ENCODE data around the gene TET1. TPM values are rescaled to one million over a fixed set of nuclear protein-coding genes. Genes with fewer than 3 reads are reported as not detected.
"Not testable (repeated sequence)": the region's sequence is repeated elsewhere in the genome, so short reads cannot be mapped to it uniquely, and the experiment has no call there.

Gene TET1
- total RNA-seq, 1 donor from 2014 or later = 2.1 TPM

DNA sequence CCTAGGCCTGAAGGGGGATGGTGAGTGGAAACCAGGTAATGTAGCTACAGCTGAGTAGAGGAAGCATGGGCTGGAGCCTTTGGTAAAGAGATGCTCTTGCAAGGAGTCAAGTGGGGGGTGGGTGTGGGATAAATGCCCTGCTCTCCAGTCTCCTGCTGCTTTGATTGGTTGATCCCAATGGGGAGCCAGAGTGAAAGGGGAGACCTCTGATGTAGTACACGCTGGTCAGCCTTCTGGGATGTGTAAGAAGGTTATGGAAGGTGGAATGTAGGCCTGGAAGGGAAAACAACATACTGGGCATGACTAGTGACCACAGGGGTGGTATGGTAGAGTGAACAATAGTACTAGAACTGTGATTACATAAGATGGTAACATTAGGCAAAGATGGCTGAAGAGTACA, 44.3 kb downstream of the TET1 start:
- Histone ChIP-seq H3K4me1 (peaks cover 15% of the 10 kb centered on the region), H3K27me3 (no peaks in the 10 kb centered on the region), H3K27ac (no peak overlapping the region), H3K9me3 (no peaks in the 10 kb centered on the region), H3K4me3 (no peak overlapping the region), H3K36me3 (no peaks in the 10 kb centered on the region)
- DNase-seq = no peak
- intact Hi-C loops (cut with DNase I) = no loop called here
- TF ChIP-seq, protein P1, sequence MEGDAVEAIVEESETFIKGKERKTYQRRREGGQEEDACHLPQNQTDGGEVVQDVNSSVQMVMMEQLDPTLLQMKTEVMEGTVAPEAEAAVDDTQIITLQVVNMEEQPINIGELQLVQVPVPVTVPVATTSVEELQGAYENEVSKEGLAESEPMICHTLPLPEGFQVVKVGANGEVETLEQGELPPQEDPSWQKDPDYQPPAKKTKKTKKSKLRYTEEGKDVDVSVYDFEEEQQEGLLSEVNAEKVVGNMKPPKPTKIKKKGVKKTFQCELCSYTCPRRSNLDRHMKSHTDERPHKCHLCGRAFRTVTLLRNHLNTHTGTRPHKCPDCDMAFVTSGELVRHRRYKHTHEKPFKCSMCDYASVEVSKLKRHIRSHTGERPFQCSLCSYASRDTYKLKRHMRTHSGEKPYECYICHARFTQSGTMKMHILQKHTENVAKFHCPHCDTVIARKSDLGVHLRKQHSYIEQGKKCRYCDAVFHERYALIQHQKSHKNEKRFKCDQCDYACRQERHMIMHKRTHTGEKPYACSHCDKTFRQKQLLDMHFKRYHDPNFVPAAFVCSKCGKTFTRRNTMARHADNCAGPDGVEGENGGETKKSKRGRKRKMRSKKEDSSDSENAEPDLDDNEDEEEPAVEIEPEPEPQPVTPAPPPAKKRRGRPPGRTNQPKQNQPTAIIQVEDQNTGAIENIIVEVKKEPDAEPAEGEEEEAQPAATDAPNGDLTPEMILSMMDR (IDR thresholded peaks at IDR 0.05) = no peak
- ATAC-seq = no peak

DNA sequence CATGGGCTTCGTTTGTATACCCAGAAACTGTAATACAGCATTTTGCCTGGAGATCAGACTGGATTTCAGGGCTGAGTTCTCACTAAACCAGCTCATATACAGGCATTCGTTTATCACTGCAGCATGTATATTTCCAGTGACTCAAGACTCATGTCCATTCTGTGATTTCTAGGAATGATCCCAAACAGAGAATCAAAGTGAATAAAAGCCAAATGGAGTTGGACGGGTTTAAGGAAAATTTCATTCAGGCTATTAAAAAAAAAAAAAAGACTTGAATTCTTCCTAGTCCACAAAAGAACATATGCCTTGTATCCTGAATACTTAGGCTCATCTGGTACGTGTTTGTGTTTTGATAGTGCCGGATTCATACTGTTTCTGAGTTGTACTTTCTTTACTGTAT, 46.8 kb downstream of the TET1 start:
- Histone ChIP-seq H3K27me3 (no peaks in the 10 kb centered on the region), H3K9me3 (no peaks in the 10 kb centered on the region), H3K4me3 (no peak overlapping the region), H3K36me3 (no peaks in the 10 kb centered on the region), H3K4me1 (no peaks in the 10 kb centered on the region), H3K27ac (no peak overlapping the region)
- DNase-seq (no peak), ATAC-seq (no peak)
- TF ChIP-seq, protein P1 (IDR thresholded peaks at IDR 0.05) = no peak
- intact Hi-C loops (cut with DNase I) = no loop called here

DNA sequence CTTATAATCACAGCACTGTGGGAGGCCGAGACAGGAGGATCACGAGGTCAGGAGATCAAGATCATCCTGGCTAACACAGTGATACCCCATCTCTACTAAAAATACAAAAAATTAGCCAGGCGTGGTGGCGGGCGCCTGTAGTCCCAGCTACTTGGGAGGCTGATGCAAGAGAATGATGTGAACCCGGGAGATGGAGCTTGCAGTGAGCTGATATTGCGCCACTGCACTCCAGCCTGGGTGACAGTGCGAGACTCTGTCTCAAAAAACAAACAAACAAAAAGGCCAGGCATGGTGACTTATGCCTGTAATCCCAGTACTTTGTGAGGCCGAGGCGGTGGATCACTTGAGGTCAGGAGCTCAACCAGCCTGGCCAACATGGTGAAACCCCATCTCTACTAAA, 49.9 kb downstream of the TET1 start:
- H3K4me1 ChIP-seq; ATAC-seq; H3K27ac ChIP-seq; H3K36me3 ChIP-seq; intact Hi-C loops (cut with DNase I); H3K9me3 ChIP-seq; H3K4me3 ChIP-seq; DNase-seq; H3K27me3 ChIP-seq: not testable (repeated sequence)

DNA sequence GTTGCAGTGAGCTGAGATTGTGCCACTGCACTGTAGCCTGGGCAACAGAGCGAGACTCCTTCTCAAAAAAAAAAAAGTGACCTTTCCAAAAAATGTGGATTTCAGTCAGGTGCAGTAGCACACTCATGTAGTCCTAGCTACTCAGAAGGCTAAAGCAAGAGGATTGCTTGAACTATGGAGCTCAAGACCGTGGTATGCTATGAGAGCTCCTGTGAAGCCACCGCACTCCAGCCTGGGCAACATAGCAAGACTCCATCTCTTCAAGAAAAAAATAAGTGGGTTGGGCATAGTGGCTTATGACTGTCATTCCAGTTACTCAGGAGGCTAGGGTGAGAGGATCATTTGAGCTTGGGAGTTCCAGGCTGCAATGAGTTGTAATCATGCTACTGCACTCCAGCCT, 51.1 kb downstream of the TET1 start:
- Histone ChIP-seq H3K27ac (no peak overlapping the region), H3K36me3 (no peaks in the 10 kb centered on the region), H3K4me1 (no peaks in the 10 kb centered on the region), H3K4me3 (no peak overlapping the region), H3K9me3 (no peaks in the 10 kb centered on the region), H3K27me3 (no peaks in the 10 kb centered on the region)
- ATAC-seq (no peak), DNase-seq (no peak)
- TF ChIP-seq, protein P1 (IDR thresholded peaks at IDR 0.05) = no peak
- intact Hi-C loops (cut with DNase I) = no loop called here

DNA sequence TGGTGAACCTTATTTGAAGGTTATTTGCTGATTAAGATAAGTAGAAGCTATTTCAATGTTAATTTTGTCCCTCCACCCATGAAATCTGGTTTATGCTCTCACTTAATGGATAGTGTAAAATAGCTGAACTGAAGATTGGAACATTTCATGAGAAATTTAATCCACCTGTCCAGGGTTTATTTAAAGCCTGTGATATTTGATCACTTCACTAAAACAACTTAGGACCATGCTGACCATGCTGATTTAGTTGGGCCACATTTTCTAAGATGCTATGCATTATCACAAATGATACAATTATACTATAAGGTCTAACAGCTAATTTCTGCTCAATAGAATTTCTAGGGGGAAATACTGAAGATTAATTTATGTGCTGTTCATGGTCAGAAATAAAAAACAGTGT, 53.8 kb downstream of the TET1 start:
- H3K4me3 ChIP-seq; intact Hi-C loops (cut with DNase I); H3K36me3 ChIP-seq; H3K27ac ChIP-seq; ATAC-seq; H3K4me1 ChIP-seq; DNase-seq; H3K9me3 ChIP-seq; H3K27me3 ChIP-seq: not testable (repeated sequence)

DNA sequence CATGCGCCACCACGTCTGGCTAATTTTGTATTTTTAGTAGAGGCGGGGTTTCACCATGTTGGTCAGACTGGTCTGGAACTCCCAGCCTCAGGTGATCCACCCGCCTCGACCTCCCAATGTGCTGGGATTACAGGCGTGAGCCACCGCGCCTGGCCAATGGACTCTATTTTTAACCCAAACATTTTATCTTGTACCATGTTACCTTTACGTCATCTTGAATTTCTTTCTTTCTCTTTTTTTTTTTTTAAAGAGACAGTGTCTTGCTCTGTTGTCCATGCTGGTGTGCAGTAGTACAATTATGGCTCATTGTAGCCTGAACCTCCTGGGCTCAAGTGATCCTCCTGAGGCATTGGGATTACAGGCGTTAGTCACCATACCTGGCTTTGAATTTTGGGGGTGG, 57.6 kb downstream of the TET1 start:
- H3K27me3 ChIP-seq; H3K4me1 ChIP-seq; H3K36me3 ChIP-seq; H3K9me3 ChIP-seq; H3K27ac ChIP-seq; DNase-seq; intact Hi-C loops (cut with DNase I); H3K4me3 ChIP-seq; ATAC-seq: not testable (repeated sequence)

DNA sequence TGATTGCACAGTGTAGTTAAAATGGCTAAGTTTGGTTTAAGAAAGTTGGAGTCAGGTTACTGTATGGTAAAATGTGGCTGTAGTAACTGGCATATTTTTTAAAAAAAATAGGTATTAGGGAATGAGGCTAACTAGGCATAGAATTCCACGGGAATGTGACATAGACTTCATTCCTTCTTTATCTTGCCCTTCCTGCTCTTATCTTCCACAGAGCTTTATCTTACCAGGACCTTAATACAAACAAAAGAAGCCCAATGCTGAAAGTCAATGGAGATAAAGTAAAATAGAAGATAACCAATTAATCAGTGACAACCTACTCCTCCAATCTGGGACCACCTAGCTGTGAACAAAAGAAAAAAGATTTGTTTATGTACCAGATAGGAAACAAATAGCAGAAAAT, 58.1 kb downstream of the TET1 start:
- Histone ChIP-seq H3K4me3 (no peak overlapping the region), H3K4me1 (no peaks in the 10 kb centered on the region), H3K27ac (no peak overlapping the region), H3K9me3 (no peaks in the 10 kb centered on the region), H3K36me3 (no peaks in the 10 kb centered on the region), H3K27me3 (no peaks in the 10 kb centered on the region)
- TF ChIP-seq, protein P1 (IDR thresholded peaks at IDR 0.05) = no peak
- ATAC-seq = no peak
- no peak for DNase-seq
- intact Hi-C loops (cut with DNase I) = no loop called here

Data from upper lobe of right lung (tissue), 1 donor.